Forelimb muscle (tissue), 1 donor: ENCODE data around the gene RCOR3. TPM values are rescaled to one million over a fixed set of nuclear protein-coding genes. Genes with fewer than 3 reads are reported as not detected.
"Not testable (repeated sequence)": the region's sequence is repeated elsewhere in the genome, so short reads cannot be mapped to it uniquely, and the experiment has no call there.

Source experiments
- DNase-seq: peaks from one replicate; pipeline ENCODE4 v3.0.0-alpha.2; 2013; ENCODE audit warnings: low read depth
- polyA plus RNA-seq: library from polyadenylated mRNA; unstranded; fragments of 120-200 nt; gene quantifications from one replicate; pipeline ENCODE4 v1.2.1, GENCODE V29; 2013; ENCODE audit not compliant: insufficient read length

RCOR3 gene
- polyA plus RNA-seq, 1 donor, result 56.5 TPM

DNA sequence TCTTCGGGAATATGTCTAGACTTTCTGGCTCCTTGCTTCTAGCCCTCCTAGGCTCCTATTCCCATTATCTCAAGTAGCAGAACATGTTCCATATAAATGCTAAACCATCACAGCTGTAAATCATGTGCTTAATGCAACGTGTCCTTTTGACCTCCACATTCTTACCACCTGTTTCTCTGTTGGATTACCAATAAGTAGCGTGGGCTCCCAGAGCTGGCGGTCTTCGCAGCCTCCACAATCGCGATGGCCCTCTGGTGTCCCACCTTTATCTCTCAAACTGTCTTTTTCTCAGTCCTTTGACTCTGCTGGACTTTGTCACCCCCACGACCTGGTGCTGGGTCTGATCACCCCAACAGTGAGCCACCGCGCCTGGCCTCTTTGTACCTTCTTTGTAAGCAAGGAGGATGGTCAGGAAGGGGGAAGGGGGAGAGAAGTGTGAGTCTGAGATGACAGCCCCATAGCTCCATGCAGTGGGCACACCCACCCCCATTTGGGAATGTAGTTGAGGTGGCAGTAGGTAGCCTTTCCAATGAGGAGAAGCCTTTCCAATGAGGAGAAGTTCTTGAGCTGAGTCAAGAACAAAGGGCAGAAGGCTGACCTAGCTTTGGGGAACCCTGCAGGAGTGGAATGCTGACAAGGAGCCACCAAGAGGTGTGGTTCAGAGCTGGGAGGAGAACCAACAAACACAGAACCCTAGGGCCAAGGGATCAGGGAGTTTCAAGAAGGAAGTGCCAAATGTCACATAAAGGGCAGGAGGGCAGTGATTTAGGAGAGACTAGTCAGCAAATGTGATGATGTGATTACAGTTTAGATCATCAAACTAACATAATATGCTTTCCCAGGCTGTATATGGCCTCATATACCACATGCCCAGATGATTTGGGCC, 81.7 kb downstream of the RCOR3 start:
- no peak for DNase-seq

DNA sequence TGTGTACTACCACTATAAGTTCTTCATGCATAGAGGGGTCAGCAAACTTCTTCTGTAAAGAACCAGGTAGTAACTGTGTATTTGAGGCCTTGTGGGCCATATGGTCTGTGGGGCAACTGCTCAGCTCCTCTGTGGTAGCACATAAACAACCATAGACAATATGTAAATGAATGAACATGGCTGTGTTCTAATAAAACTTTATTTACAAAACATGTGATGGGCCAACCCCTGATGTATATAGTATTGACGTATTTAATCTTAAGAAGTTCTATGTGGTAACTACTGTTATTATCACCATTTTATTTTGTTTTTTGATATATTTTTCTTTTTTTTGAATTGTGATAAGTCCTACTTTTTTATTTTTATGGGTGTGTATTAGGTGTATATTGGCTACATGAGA, 82.8 kb downstream of the RCOR3 start:
- DNase-seq, result no peak

DNA sequence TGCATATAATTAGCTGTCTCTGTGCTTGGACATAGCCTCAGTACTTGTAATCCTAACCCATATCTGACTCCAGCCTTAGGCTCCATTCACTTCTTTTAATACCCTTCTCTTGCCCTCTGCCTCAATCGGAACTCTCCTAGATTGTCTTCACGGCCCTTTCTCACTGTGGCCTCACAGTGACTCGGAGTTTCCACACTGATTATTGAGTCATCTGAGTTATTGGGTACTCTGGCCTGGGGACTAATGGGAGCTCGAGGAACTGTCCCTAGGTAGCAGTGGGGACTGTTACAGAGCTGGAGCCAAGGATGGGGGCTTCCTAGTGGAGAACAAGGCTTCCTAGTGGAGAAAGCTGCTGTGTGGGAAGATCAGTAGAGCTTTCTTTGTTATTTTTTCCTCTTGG, 84.4 kb downstream of the RCOR3 start:
- DNase-seq, result no peak

DNA sequence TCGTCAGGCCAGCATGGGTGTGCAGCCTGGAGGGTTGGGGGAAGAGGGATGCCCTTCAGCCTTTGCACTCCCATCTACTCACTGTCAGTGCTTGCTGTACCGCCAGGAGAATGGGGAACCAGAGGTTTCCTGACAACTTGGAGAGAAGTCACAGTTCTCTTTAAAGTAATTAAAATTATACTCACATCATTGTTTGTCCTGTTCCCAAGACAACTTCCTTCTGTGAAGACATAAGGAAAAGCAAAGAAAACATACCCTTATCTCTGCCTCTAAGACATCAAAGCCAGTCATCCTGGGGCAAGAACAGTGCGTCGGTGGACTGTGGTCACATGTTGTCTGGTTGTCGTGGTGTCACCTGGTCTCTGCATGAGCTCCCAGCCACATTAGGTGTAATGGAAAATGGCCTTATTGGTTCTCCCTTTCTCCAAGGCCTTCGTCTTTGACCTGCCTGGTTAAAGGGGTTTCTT, 85.0 kb downstream of the RCOR3 start:
- no peak for DNase-seq

DNA sequence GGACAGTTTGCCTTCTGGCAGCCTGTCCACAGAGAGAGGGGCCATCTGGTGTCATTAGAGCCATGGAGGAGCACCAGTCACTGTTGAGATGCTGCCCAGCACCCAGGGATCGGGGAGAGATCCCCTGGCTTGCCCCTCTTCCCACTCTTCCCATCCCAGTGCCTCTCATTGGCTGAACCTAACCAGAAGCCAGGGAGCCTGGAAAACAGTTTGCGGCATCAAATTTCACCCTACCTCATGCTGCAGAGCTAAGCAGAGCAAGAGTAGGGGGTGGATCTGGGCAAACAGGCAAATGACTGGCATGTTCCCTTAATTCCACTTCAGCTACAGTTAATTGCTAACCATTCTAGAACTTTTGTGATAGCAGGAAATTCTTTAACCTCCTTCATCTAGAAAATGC, 86.6 kb downstream of the RCOR3 start:
- DNase-seq, result no peak

DNA sequence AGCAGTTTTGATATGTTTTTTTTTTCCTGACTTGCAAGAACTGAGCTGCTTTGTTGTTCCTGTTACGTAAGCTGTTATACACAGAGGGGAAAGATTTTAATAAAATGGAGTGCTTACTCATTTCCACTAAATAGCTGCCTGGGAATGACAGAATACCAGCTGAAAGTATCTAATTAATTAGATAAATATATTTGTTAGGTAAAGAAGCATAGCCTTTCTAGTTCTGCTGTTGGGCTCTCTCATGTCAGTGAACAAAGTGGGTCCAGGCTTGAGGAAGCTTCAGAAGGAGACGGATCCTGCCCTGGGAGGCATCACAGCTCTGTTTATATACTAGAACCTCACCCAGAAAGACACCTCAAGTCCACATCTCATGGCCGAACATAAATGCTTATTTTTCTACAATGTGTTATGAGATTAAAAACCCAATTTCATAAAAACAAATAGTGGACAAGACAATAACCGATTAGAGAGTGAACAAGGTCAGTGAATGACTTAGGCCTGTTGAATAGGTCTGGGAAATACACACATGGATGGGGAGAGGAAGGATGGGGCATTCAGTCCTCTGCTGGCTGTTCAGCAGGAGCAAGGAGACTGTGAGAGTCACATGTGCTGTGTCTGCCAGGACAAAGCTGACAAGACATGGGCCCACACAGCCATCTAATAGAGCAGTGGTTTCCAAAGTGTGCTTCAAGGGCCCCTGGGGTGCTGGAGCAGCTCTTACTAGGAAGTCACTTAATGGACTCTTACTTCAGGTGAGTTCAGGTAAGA, 88.1 kb downstream of the RCOR3 start:
- DNase-seq, result no peak

DNA sequence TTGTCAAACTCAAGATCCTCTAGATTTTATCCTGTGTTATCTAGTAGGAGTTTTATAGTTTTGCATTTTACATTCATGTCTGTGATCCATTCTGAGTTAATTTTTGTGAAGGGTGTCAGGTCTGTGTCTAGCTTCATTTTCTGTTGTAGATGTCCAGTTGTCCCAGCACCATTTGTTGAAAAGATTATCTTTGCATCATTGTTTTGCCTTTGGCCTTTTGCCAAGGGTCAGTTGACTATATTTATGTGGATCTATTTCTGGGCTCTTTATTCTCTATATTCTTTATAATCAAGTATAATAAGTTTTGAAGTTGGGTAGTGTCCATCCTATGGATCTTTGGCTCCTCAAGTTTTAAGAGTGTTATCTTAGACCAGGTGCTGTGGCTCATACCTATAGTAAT, 89.4 kb downstream of the RCOR3 start:
- DNase-seq, result no peak

DNA sequence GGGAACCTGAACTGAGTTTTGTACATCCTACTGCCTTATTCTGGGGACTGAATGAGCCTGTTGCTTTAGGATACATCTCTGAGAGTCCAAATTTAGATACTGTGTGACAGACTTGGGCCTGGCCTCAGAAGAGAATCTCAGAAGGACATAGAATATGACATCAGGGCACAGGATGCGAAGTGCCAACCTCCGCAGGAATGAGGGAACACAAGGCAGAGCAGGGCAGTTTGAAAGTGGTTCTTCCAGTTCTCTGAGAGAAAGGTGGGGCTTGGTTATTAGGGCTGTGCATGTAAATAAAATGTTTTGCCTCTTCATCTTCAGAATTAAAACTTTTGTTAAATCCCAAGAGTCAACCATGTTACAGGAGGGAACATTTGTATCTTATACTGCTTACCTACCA, 90.6 kb downstream of the RCOR3 start:
- no peak for DNase-seq

DNA sequence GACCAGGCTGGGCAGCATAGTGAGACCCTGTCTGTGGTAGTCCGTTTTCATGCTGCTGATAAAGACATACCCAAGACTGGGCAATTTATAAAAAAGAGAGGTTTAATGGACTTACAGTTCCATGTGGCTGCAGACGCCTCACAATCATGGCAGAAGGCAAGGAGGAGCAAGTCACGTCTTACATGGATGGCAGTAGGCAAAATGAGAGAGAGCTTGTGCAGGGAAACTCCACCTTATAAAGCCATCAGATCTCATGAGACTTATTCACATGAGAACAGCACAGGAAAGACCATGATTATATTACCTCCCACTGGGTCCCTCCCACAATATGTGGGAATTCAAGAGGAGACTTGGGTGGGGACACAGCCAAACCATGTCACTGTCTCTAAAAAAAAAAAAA, 92.9 kb downstream of the RCOR3 start:
- not testable (repeated sequence) for DNase-seq

DNA sequence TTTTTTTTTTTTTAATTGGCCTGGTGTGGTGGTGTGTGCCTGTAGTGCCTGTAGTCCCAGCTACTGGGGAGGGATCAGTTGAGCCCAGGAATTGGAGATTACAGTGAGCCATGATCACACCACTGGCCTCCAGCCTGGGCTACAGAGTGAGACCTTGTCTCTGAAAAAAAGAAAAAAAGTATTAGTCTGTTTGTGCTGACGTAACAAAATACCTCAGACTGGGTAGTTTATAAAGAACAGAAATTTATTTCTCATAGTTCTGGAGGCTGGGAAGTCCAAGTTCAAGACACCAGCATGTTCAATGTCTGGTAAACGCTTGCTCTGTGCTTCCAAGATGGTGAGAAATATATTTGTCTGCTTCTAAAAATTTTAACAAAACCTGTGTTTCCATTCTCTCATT, 93.3 kb downstream of the RCOR3 start:
- DNase-seq, result no peak

DNA sequence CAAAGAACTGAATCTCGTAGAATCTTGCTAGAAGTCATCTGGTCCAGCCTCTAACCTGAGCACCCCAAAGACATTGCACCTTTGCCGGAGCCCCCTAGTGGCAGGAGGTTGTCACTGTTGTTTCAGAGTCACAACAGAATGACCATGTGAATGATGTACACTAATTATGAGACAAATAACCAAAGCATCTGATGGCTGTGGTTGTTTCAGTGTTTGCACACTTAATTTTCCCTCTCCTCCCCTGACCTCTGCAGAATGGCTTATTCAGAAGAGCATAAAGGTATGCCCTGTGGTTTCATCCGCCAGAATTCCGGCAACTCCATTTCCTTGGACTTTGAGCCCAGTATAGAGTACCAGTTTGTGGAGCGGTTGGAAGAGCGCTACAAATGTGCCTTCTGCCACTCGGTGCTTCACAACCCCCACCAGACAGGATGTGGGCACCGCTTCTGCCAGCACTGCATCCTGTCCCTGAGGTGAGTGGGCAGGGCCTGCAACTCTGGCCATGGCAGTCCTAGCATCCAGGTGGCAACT, 93.9 kb downstream of the RCOR3 start:
- no peak for DNase-seq

DNA sequence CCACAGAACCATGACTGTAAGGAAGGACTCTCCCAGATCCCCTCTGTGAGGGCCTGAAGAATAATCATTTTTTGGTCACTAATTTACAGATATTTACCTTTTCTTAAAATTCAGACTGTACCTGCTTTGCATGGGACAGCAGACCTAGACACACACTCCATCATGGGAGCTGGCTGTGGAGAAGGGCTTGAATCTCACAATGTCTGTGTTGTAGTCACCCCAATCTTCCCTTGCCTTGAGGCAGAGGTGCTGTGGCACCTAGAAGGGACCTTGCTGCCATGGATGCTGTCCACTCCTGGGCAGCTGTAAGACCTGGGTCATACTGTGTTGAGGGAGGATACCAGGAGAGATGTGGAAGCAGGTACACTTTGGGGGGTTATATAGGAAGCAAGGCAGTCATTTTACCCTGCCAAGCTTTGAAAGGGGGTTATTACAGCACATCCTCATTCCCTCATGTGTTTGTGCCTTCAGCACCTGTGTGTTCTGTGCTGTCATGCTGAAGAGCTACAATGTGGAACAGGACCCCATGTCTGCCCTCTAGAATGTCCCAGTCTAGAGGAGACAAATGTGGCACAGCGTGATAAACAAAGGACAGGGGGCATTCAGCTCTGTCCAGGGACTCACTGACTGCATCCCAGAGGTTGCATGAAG, 94.5 kb downstream of the RCOR3 start:
- DNase-seq, result no peak

DNA sequence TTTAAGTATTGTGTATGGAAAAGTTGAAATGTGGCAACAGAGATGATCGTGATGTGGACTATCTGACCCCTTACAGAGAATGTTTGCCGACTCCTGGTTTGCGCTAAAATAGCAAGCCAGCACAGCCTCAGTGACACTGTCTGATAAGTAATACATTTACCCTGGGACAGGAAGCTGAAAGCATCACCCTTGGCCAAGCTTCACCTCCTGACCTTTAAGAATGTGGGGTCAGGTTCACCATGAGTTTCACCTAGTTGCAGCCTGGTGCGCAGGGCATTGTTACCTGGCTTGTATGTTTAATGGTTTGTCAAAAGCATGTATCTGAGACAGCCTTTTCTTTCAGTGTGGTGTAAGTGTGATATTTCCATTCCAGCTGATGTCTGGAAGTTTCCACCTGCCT, 96.7 kb downstream of the RCOR3 start:
- no peak for DNase-seq

DNA sequence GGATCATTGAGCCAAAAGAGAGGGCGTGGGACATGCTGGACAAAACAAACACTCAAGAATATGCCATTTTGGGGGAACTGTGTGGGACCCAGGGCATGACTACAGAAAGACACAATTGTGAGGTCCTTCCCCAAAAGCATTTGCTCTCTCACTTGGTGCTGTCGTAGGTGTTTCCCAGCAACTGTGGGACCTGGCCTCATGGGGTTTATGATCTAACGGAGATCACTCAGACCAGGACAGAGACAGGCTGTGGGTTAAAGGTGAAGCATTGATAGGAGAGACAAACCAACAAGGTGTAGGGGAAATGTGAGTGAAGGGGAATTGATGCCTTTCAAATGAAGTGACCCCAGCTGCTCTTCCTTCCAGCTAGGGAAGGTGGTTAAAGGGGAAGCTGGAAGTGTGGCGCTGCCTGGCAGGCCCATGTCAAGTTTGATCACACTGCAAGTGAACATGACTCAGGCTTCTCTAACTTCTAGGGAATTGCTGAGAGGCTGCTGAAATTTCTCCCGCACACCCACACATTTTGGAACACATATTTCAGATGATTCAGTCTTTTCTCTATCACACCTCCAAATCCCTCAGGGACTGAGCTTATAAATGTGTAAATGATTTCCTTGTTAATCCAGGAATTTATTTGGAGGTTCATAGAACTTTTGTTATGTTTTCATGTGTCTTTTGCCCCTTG, 97.7 kb downstream of the RCOR3 start:
- DNase-seq, result no peak

DNA sequence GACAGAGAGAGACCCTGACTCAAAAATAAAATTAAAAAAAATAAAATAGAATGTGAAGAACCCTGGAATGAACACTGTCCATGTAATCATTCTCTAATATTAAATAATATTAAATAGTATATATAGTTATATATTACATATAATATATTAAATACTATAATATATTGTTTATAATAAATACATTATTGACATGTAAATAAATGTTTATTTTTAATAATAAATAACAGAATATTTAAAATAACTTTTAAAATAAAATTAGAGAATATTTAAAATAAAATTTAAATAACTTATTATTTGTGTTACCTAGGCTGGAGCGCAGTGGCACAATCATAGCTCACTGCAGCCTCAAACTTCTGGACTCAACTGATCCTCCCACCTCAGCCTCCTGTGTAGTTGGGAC, 99.5 kb downstream of the RCOR3 start:
- no peak for DNase-seq

DNA sequence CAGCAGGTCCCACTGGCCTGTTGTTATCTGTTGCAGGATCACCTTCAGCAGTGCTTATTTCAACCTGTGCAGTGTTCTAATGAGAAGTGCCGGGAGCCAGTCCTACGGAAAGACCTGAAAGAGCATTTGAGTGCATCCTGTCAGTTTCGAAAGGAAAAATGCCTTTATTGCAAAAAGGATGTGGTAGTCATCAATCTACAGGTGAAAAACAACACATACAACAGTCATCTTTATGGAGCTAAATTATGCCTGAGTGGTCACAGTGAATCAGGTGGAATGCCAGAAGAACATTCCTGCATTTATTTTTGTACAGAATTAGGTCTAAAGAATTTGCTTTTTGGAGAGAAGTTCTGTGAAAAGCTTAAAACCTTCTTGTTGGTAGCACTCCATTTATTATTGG, 100.7 kb downstream of the RCOR3 start:
- no peak for DNase-seq

DNA sequence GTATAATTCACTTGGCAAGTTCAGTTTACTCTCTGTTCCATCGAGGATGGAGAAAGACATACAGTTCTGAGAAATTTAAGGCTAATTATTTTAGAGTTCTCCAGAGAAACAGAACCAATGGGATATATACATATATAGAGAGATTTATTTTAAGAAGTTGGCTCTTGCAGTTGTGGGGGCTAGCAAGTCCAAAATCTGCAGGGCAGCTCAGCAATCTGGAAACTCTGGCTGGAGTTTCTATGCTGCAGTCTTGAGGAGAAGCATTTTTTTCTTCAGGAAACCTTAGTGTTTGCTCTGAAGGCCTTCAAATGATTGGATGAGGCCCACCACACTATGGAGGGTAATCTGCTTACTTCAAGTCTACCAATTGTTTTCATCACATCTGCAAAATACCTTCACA, 102.0 kb downstream of the RCOR3 start:
- no peak for DNase-seq
